Hippocampal formation (tissue), 2 donors: ENCODE data around the gene ITGA1.

Source experiments
- DNase-seq, 2 donors: peaks; one replicate each; lab custom pipeline; 2025; lab: John Stamatoyannopoulos, UW

The ITGA1 gene

DNA sequence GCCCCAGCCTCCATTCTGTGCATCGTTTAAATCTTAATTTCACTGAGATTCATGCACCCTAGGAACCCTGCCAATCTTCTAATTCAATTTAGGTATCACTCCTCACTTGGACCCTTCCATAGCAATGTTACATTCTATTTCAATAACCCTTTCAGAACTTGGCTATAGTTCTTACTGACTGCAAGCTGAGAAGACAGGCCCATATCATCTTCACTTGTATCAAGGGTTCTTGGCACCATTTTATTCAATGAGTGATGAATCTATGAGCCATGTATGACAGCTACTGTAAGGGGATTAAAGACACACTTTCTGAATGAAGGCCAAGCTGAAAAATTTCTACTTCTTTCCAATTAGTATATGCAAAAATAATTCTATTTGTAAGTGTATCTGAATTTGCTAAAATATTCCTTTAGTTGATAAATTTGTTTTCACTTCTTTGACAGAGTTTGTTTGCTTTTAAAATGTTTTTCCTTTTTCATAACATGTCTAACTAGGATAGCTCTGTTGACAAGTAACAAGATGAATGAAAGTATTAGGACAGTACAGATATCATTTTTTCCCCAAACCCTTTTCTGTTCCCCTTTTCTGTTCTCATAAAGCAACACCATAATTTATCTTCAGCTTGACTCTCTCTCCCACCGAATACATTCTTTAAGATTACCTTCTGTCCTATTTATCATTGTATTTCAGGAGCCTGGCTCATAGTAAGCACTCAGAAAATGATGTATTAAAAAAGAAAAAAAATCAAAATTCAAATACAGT lies 211.0 kb downstream of the ITGA1 start:
- no peak for DNase-seq

DNA sequence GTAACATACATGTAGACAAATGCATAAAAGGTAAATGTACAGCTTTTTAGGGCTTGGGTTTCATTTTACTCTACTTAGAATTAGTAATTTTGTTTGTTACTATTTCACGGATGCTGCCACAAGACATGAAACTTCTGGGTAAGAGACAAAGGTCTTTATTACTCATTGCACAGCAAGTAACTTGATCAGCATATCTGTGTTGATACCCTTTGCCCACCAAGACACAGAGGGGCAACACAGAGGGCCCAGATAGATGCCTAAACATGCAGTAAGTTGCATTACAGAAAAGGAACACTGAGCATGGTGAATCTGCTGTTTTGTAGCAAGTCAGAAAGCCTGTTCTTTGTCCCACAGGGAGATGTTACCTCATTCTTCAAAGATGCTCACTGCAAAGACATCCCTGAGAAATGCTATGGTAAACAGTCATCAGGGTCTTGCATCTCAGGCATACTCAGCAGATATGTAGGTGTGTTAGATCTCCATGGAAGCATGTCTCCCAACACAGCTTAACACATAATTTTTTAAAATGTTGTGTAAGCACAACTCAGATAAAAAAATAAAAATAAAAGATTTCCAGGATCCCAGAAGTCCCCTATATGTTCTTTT lies 211.7 kb downstream of the ITGA1 start:
- DNase-seq = no peak

DNA sequence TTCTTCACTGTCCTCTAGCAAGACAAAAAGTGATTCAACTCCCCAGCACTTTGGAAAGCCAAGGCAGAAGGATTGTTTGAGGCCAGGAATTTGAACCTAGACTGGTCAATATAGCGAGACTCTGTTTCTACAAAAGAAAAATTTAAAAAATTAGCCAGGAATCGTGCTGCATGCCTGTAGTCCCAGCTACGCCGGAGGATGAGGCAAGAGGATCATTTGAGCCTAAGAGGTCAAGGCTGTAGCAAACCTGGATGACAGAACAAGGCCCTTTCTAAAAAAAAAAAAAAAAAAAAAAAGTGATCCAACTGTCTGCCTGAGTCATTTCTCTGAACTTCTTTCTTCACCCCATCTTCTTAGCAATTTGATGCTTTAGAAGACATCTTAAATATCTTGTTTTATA lies 213.8 kb downstream of the ITGA1 start:
- DNase-seq = no peak

DNA sequence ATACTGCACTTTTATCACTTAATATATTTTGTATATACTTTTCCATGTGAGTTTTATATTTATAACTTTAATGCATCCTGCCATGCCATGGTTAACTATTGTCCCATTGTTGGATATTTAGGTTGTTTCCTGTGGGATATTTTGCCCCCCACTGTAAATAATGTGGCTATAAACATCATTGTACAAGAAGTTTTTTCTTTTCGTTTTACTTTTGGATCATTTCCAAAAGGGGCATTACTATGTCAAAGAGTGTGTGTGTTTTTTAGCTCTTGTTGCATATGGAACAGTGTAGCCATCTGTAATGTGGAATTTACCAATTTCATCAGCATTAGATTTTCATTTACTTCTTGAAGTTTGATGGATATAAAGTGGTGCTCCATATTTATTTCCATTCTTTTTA lies 214.8 kb downstream of the ITGA1 start:
- DNase-seq = no peak

DNA sequence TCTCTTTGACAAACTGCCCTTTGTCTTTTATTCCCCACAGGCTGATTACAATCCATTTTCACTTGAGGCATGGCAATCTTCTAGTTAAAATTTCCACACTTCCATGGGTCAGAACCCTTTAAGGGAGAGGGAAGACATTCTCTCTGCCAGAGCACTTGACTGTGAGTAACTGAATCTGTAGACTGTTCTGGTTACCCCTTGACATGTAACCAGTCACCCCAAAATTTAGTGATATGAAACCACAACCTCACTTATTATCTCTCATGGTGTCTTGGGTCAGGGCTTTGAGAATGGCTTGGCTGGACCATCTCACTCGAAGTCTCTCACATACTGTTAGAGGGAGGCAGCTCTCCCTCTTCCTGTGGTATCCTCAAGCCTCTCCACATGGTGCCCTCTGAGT lies 215.4 kb downstream of the ITGA1 start:
- DNase-seq = no peak

DNA sequence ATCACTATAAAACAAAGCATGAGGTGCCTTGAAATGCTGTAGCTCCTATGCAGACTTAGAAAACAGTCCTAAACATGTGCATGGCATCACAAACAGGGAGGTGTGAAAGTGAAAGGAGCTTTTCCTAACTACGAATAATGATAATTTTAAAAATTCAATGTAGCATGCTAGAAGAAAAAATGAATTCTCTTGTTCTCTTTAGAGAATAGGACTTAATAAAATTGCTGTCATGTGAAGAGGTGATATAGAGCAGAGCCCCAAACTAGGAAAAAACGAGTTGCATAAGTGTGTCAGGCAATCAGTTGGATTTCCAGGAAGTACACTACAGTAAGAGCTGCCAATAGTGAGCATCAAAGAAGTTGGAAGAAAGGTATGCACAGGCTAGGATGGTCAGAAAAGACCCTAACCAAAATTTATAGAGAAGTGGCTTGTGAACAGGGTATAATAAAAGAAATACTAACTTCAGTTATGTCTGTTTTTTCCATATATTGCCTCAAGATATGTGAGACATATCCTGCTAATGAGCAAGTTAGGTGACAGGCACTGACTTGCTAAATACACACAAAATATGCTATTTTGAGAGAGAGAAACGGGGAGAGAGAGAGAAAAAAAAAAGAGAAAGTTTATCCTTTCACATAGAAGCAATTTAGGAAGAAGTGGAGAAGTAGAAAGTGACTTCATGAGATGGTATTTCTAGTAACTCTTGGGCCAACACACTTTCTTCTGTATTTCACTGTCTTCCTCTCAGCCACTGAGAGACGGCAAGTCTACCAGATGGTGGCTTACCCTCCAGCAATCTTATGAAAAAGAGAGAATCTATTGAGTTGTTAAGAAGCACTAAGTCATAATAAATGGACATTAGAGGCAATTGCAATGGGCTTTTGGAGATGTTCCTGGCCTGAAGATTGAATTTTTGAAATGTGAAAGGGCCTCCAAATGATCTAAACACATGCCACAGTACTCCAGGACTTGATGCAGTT lies 219.5 kb downstream of the ITGA1 start:
- DNase-seq = no peak

DNA sequence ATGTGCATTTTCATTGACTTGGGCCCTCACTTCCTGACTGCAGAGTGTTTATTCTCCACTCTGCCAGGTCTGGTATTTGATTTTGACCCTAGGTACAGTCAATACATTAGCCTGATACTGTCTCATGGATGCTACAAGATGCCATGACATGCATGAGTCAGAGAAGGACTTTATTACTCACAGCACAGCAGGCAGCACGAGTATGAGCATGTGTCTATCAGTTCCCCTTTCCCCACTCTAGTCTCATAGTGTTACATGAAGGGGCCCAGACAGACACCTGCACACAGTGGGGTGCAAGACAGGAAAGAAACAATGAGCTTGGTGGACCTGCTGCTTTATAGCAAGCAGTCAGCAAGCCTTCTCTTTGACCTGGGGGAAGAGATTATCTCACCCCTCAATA lies 221.0 kb downstream of the ITGA1 start:
- DNase-seq = no peak
